CD8-positive, alpha-beta memory T cell (primary cell): ENCODE results near the gene ARMC9. TPM values are rescaled to one million over a fixed set of nuclear protein-coding genes. Genes with fewer than 3 reads are reported as not detected.
"Not testable (repeated sequence)": the region's sequence is repeated elsewhere in the genome, so short reads cannot be mapped to it uniquely, and the experiment has no call there.

Source experiments
- CTCF ChIA-PET: fragments of 350-600 bp; sonication (Branson Sonifier 250); formaldehyde crosslinking; loops from one replicate; lab custom pipeline; 2021; ENCODE audit warnings: antibody characterized with exemption; lab: Charles Lee
- POLR2A ChIA-PET: fragments of 350-600 bp; sonication (Branson Sonifier 250); formaldehyde crosslinking; loops from one replicate; lab custom pipeline; 2021; ENCODE audit warnings: antibody characterized with exemption; lab: Charles Lee
- DNase-seq, 5 donors: peaks; one replicate each; pipeline versions ENCODE4 v3.0.0 to v3.0.0-alpha.2; 2020 to 2022; ENCODE audit warnings: mixed read lengths in 1 of 5
- H3K27ac ChIP-seq: one replicate; pipeline ENCODE4 v1.7.0; 2013; ENCODE audit warnings: low read depth, mild to moderate bottlenecking, low read length, moderate library complexity
- H3K27me3 ChIP-seq: 2 replicates; pipeline ENCODE4 v1.7.0; 2013; ENCODE audit warnings: low read length, mild to moderate bottlenecking; ENCODE audit not compliant: insufficient read depth, poor library complexity, severe bottlenecking
- H3K36me3 ChIP-seq: 2 replicates; pipeline ENCODE4 v1.7.0; 2013; ENCODE audit warnings: mild to moderate bottlenecking, low read length, moderate library complexity; ENCODE audit not compliant: insufficient read depth
- H3K4me1 ChIP-seq: 2 replicates; pipeline ENCODE4 v1.7.0; 2013; ENCODE audit warnings: mild to moderate bottlenecking, low read length, moderate library complexity; ENCODE audit not compliant: insufficient read depth
- H3K4me3 ChIP-seq: 2 replicates; pipeline ENCODE4 v1.7.0; 2013; ENCODE audit warnings: mild to moderate bottlenecking, low read length
- H3K9me3 ChIP-seq: 2 replicates; pipeline ENCODE4 v1.7.0; 2013; ENCODE audit warnings: mild to moderate bottlenecking, low read length
- H3K27ac Mint-ChIP-seq, 8 donors: one replicate each; pipeline ENCODE4 v1.8.0; 2020 to 2021; ENCODE audit warnings: mixed read lengths in 8 of 8, mild to moderate bottlenecking in 6 of 8, inconsistent platforms in 3 of 8, moderate library complexity in 3 of 8
- H3K27me3 Mint-ChIP-seq, 2 donors: one replicate each; pipeline ENCODE4 v1.8.0; 2020 to 2021; ENCODE audit warnings: mixed read lengths in 2 of 2, mild to moderate bottlenecking in 1 of 2, moderate library complexity in 1 of 2
- H3K36me3 Mint-ChIP-seq, 3 donors: one replicate each; pipeline ENCODE4 v1.8.0; 2020 to 2021; ENCODE audit warnings: mixed read lengths in 3 of 3, inconsistent platforms in 1 of 3, mild to moderate bottlenecking in 1 of 3
- H3K4me1 Mint-ChIP-seq, 3 donors: one replicate each; pipeline ENCODE4 v1.8.0; 2020 to 2021; ENCODE audit warnings: mixed read lengths in 3 of 3, inconsistent platforms in 1 of 3, mild to moderate bottlenecking in 1 of 3
- H3K4me3 Mint-ChIP-seq, 7 donors: one replicate each; pipeline ENCODE4 v1.8.0; 2020 to 2021; ENCODE audit warnings: mixed read lengths in 7 of 7, mild to moderate bottlenecking in 6 of 7, moderate library complexity in 4 of 7, inconsistent platforms in 2 of 7
- H3K9me3 Mint-ChIP-seq, 5 donors: one replicate each; pipeline ENCODE4 v1.8.0; 2020 to 2022; ENCODE audit warnings: mixed read lengths in 5 of 5, mild to moderate bottlenecking in 3 of 5, moderate library complexity in 2 of 5, inconsistent platforms in 1 of 5
- polyA plus RNA-seq: library from polyadenylated mRNA; unstranded; fragments of 300-500 nt; fragmentation: Illumina TruSeq; gene quantifications from one replicate; pipeline ENCODE4 v1.2.3, GENCODE V29; 2021
- total RNA-seq, 2 experiments: library from RNA; stranded (reverse); gene quantifications; one replicate each; pipeline ENCODE4 v1.2.3, GENCODE V29; 2021

Gene ARMC9
- total and polyA plus RNA-seq, 3 experiments from 2014 or later: 1.0 to 6.4 (median 5.3) TPM

DNA sequence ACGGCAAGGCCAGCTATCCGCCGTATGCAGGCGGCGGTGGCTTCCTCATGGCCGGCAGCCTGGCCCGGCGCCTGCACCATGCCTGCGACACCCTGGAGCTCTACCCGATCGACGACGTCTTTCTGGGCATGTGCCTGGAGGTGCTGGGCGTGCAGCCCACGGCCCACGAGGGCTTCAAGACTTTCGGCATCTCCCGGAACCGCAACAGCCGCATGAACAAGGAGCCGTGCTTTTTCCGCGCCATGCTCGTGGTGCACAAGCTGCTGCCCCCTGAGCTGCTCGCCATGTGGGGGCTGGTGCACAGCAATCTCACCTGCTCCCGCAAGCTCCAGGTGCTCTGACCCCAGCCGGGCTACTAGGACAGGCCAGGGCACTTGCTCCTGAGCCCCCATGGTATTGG is 200.2 kb downstream of the ARMC9 start:
- H3K36me3 Mint-ChIP-seq: no peaks in the 10 kb centered on the region

DNA sequence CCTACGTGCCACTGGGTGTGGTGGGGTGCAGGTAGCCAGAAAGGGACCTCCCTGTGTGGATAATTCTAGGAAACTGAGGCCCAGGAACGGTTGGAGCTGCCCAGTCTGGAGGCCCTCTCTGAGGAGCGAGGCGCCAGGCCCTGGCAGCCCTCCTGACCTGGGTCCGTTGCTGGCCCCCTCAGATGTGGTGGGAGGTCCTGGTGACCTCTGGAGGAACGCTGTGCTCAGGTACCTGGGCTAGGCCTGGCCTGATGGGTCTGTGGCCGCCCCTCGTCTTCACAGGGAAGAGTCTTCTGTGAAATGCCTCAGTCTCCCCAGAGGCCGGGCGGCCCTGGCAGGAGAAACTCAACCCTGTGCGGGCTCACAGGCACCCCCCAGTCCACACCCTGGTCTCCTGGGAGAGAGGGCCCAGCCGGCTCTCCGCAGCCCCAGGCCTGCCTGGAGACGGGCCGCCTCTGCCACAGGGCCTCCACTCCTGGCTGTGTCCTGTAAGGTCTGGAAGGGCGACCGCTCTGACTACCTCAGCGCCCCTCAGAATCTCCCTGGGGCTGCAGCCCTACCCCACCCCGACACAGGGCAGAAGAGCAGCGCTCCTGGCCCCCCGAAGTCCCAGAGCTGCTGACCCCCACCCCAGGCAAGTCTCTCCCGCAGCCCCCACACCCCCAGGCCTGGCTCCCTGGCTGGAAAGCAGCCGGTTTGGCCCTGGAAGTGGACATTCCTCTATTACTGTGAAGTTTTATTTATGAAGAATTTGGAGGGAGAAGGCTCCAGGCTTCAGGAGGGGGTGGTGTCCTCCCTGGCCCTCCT is 200.8 kb downstream of the ARMC9 start:
- Mint-ChIP-seq H3K4me1 (peaks cover 8 to 21% (median 13%) of the 10 kb centered on the region in 3 donors), H3K27me3 (peaks cover 10 to 28% of the 10 kb centered on the region in 2 donors), H3K27ac (no peak overlapping the region), H3K36me3 (no peaks in the 10 kb centered on the region), H3K4me3 (no peak overlapping the region), H3K9me3 (no peaks in the 10 kb centered on the region)
- H3K36me3 ChIP-seq: no peaks in the 10 kb centered on the region
- no peaks in the 10 kb centered on the region for H3K9me3 ChIP-seq
- H3K27ac ChIP-seq: no peak overlapping the region
- peaks cover 5% of the 10 kb centered on the region for H3K4me1 ChIP-seq
- no peak overlapping the region for H3K4me3 ChIP-seq
- POLR2A ChIA-PET: no interaction called here
- CTCF ChIA-PET: no interaction called here
- no peak for DNase-seq
- peaks cover 13% of the 10 kb centered on the region for H3K27me3 ChIP-seq

More for the DNA sequence above, 200.2 kb downstream of the ARMC9 start:
- peaks cover 14% of the 10 kb centered on the region for H3K27me3 ChIP-seq
- H3K4me3 ChIP-seq: no peak overlapping the region
- H3K9me3 Mint-ChIP-seq: no peaks in the 10 kb centered on the region
- no peak for DNase-seq
- no peak overlapping the region for H3K27ac Mint-ChIP-seq
- CTCF ChIA-PET: no interaction called here
- H3K27ac ChIP-seq: no peak overlapping the region
- H3K4me3 Mint-ChIP-seq: peak overlapping the region in 1 of 7 donors; percentile 42
- peaks cover 6% of the 10 kb centered on the region for H3K4me1 ChIP-seq
- POLR2A ChIA-PET: no interaction called here
- H3K36me3 ChIP-seq: no peaks in the 10 kb centered on the region
- H3K27me3 Mint-ChIP-seq: peaks cover 10 to 32% of the 10 kb centered on the region in 2 donors
- no peaks in the 10 kb centered on the region for H3K9me3 ChIP-seq
- H3K4me1 Mint-ChIP-seq: peaks cover 12 to 27% (median 15%) of the 10 kb centered on the region in 3 donors

DNA sequence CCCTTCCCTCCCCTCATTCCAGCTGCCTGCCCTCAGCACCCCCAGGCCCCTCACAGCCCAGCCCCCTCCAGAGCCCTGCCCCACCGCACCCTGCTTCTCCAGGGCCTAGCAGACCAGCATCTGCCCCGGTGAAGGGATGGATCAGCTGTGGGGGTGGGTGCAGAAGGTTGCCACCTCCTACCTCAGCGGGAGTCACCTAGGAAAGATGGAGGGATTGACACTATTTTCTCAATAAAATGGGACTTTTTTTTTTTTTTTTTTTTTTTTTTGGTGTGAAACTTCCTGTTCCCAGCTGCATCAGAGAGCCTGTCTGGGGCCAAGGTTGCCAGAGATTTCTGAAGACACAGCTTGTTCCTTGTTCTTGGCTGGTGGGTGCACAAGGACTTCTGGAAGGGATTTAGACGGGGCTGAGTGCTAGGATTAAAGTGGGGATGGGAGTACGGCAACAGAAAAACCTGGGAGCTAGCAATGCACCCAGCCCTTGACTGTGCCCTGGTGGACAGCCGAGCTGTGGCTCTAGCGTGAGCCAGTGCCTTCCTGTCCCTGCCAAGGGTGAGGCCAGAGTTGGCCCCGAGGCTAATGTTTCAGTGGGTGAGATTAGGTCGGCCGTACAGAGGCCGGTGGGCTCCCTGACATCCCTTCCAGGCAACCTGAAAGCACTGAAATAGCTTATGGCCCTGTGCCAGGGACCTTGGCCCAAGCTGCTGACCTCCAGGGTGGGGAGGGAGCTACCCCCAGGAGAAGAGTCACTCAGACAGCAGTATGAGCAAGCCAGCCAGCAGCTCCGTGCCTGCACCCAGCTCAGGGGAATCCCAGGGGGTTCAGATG is 201.6 kb downstream of the ARMC9 start:
- Histone ChIP-seq H3K4me1 (no peaks in the 10 kb centered on the region), H3K36me3 (no peaks in the 10 kb centered on the region), H3K27ac (no peak overlapping the region), H3K9me3 (no peaks in the 10 kb centered on the region), H3K4me3 (no peak overlapping the region), H3K27me3 (peaks cover 5% of the 10 kb centered on the region)
- Mint-ChIP-seq H3K4me3 (no peak overlapping the region), H3K36me3 (no peaks in the 10 kb centered on the region), H3K4me1 (peaks cover 1 to 14% (median 5%) of the 10 kb centered on the region in 3 donors), H3K27ac (no peak overlapping the region), H3K9me3 (no peaks in the 10 kb centered on the region), H3K27me3 (peaks cover 4 to 20% of the 10 kb centered on the region in 2 donors)
- ChIA-PET CTCF (no interaction called here), POLR2A (interaction anchor here (0.6 kb wide), 1 partner anchor 64 kb away, joined by 3 read pairs; the partner anchor contains the start of gene NCL)
- no peak for DNase-seq

DNA sequence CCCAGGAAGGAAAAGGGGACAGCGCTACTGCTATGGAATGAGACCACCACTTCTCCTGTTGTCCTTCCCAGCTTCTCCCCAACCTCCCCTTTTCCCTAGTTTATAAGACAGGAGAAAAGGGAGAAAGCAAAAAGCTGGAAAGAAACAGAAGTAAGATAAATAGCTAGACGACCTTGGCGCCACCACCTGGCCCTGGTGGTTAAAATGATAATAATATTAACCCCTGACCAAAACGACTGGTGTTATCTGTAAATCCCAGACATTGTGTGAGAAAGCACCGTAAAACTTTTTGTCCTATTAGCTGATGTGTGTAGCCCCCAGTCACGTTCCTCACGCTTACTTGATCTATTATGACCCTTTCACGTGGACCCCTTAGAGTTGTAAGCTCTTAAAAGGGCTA is 202.2 kb downstream of the ARMC9 start:
- H3K4me1 ChIP-seq, H3K9me3 Mint-ChIP-seq, H3K36me3 Mint-ChIP-seq, H3K4me3 ChIP-seq, DNase-seq, H3K4me3 Mint-ChIP-seq, POLR2A ChIA-PET, H3K27ac Mint-ChIP-seq, H3K27me3 ChIP-seq, H3K27ac ChIP-seq, CTCF ChIA-PET, H3K36me3 ChIP-seq, H3K9me3 ChIP-seq: not testable (repeated sequence)
- Mint-ChIP-seq H3K4me1 (peaks cover 7 to 19% (median 9%) of the 10 kb centered on the region in 3 donors), H3K27me3 (peaks cover 4 to 18% of the 10 kb centered on the region in 2 donors)

DNA sequence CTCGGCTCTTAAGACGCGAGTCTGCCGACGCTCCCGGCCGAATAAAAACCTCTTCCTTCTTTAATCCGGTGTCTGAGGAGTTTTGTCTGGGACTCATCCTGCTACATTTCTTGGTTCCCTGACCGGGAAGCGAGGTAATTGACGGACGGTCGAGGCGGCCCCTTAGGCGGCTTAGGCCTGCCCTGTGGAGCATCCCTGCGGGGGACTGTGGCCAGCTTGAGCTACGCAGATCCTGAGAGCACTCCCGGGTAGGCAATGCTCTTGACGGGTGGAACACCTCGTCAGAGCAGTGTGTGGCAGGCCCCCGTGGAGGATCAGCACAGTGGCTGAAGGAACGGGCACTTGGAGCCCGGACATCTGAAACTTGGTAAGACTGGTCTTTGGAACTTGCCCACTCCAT is 202.7 kb downstream of the ARMC9 start:
- H3K4me3 ChIP-seq, H3K9me3 Mint-ChIP-seq, H3K27ac Mint-ChIP-seq, H3K27me3 ChIP-seq, H3K9me3 ChIP-seq, H3K4me1 ChIP-seq, POLR2A ChIA-PET, H3K36me3 ChIP-seq, DNase-seq, H3K36me3 Mint-ChIP-seq, H3K27ac ChIP-seq, H3K4me3 Mint-ChIP-seq, CTCF ChIA-PET: not testable (repeated sequence)
- peaks cover 11 to 23% (median 14%) of the 10 kb centered on the region in 3 donors for H3K4me1 Mint-ChIP-seq
- peaks cover 4 to 18% of the 10 kb centered on the region in 2 donors for H3K27me3 Mint-ChIP-seq

DNA sequence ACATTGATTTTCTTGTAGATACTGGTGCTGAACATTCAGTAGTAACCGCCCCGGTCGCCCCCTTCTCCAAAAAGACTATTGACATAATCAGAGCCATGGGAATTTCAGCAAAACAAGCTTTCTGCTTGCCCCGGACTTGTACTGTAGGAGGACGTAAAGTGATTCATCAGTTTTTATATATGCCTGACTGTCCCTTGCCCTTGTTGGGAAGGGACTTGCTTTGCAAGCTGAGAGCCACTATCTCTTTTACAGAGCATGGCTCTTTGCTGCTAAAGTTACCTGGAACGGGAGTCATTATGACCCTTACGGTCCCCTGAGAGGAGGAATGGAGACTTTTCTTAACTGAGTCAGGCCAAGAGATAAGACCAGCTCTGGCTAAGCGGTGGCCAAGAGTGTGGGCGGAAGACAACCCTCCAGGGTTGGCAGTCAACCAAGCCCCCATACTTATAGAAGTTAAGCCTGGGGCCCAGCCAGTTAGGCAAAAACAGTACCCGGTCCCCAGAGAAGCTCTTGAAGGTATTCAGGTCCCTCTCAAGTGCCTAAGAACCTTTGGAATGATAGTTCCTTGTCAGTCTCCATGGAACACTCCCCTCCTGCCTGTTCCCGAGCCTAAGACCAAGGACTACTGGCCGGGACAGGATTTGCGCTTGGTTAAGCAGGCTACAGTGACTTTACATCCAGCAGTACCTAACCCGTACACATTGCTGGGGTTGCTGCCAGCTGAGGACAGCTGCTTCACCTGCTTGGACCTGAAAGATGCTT is 205.2 kb downstream of the ARMC9 start:
- H3K4me3 ChIP-seq, DNase-seq, H3K36me3 ChIP-seq, H3K9me3 ChIP-seq, H3K27me3 ChIP-seq, H3K27me3 Mint-ChIP-seq, POLR2A ChIA-PET, H3K27ac ChIP-seq, H3K4me3 Mint-ChIP-seq, H3K36me3 Mint-ChIP-seq, H3K9me3 Mint-ChIP-seq, H3K4me1 ChIP-seq: not testable (repeated sequence)
- CTCF ChIA-PET: interaction anchor here (1.1 to 2.5 kb wide), 2 partner anchors 10 to 50 kb away, joined by 3 to 8 read pairs; no protein-coding TSS in a partner anchor
- Mint-ChIP-seq H3K27ac (peak overlapping the region in 1 of 8 donors; percentile 4), H3K4me1 (peaks cover 14 to 19% (median 18%) of the 10 kb centered on the region in 3 donors)

DNA sequence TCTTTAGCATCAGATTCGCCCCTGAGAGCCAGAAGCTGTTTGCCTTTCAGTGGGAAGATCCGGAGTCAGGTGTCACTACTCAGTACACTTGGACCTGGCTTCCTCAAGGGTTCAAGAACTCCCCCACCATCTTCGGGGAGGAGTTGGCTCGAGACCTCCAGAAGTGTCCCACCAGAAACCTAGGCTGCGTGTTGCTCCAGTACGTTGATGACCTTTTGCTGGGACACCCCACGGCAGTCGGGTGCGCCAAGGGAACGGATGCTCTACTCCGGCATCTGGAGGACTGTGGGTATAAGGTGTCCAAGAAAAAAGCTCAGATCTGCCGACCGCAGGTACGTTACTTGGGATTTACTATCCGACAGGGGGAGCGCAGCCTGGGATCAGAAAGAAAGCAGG is 205.8 kb downstream of the ARMC9 start:
- H3K27ac ChIP-seq, H3K27me3 Mint-ChIP-seq, H3K4me3 Mint-ChIP-seq, H3K9me3 Mint-ChIP-seq, H3K27me3 ChIP-seq, H3K9me3 ChIP-seq, POLR2A ChIA-PET, H3K27ac Mint-ChIP-seq, DNase-seq, H3K36me3 Mint-ChIP-seq, H3K36me3 ChIP-seq, H3K4me3 ChIP-seq, H3K4me1 ChIP-seq: not testable (repeated sequence)
- CTCF ChIA-PET: interaction anchor here (2.5 kb wide), 1 partner anchor 11 kb away, joined by 8 read pairs; no protein-coding TSS in a partner anchor
- H3K4me1 Mint-ChIP-seq: peaks cover 14 to 19% (median 18%) of the 10 kb centered on the region in 3 donors
